Gastrocnemius medialis (tissue), 4 donors: Measurements from ENCODE around the gene FOXP4. TPM values are rescaled to one million over a fixed set of nuclear protein-coding genes. Genes with fewer than 3 reads are reported as not detected.

Source experiments
- ATAC-seq, 2 donors: fragments of 150-250 bp; one replicate each; pipeline ENCODE4 v1.9.1; 2016
- DNase-seq, 2 donors: peaks; one replicate each; pipeline ENCODE4 v3.0.0-alpha.2; 2019
- H3K27ac ChIP-seq, 4 donors: fragments of 200-600 bp; sonication (generic); 1 replicate in 1 of 4; 2 replicates in 3 of 4; pipeline ENCODE4 v1.5.1; 2016 to 2018; ENCODE audit warnings: mild to moderate bottlenecking in 2 of 4, moderate library complexity in 1 of 4
- H3K27me3 ChIP-seq, 3 donors: fragments of 200-600 bp; sonication (generic) in 2 of 3; 1 replicate in 1 of 3; 2 replicates in 2 of 3; pipeline versions ENCODE4 v1.5.1 to v1.6.0; 2016 to 2019; ENCODE audit warnings: mild to moderate bottlenecking in 1 of 3, moderate library complexity in 1 of 3
- H3K36me3 ChIP-seq, 2 donors: fragments of 200-600 bp; sonication (generic) in 1 of 2; one replicate each; pipeline ENCODE4 v1.5.1; 2017 to 2018
- H3K4me1 ChIP-seq, 2 donors: fragments of 200-600 bp; sonication (generic) in 1 of 2; one replicate each; pipeline ENCODE4 v1.5.1; 2016 to 2017; ENCODE audit warnings: mild to moderate bottlenecking in 2 of 2
- H3K4me3 ChIP-seq, 4 donors: fragments of 200-600 bp; sonication (generic) in 3 of 4; 1 replicate in 1 of 4; 2 replicates in 3 of 4; pipeline ENCODE4 v1.5.1; 2016 to 2019; ENCODE audit warnings: mild to moderate bottlenecking in 2 of 4
- H3K9me3 ChIP-seq, 3 donors: fragments of 200-600 bp; sonication (generic) in 2 of 3; 1 replicate in 1 of 3; 2 replicates in 2 of 3; pipeline ENCODE4 v1.5.1; 2016 to 2019
- CTCF ChIP-seq, 5 experiments: fragments of 450-650 bp in 3 of 5; fragments of 200-600 bp in 2 of 5; sonication (generic) in 2 of 5; IDR thresholded peaks in 4 of 5; conservative IDR thresholded peaks in 1 of 5; 1 replicate in 4 of 5; 2 replicates in 1 of 5; pipeline ENCODE4 v1.5.1; 2016 to 2019; ENCODE audit warnings: antibody characterized with exemption in 5 of 5, mild to moderate bottlenecking in 3 of 5, moderate library complexity in 3 of 5
- POLR2A ChIP-seq, 2 donors: fragments of 450-650 bp; IDR thresholded peaks; one replicate each; pipeline ENCODE4 v1.6.1; 2017; ENCODE audit warnings: antibody characterized with exemption in 2 of 2, mild to moderate bottlenecking in 2 of 2, moderate library complexity in 2 of 2
- in situ Hi-C, 4 donors: fragments of 200-750 bp; cut with MboI; loops; one replicate each; pipeline versions ENCODE4 v1.15.0 to v1.8.0; 2017; ENCODE audit warnings: low sequenced_read_pairs in 4 of 4
- intact Hi-C: fragments of 100-400 bp; cut with DNase I; formaldehyde crosslinking; loops from one replicate; pipeline ENCODE4 v1.15.1; 2023; ENCODE audit warnings: low total_unique reads
- total RNA-seq, 4 donors: library from RNA; depleted of rRNA; stranded (reverse); fragments of >200 nt; gene quantifications; one replicate each; pipeline versions ENCODE4 v1.1.0 to v1.2.3, GENCODE V29; 2016

The FOXP4 gene
- total RNA-seq, 4 donors from 2014 or later: 3.4 to 11.4 (median 6.5) TPM

- intact Hi-C loops: no loop called here
- TF ChIP-seq CTCF (IDR thresholded peaks at IDR 0.05 in 4 of 5, conservative IDR thresholded peaks at IDR 0.05 in 1 of 5) (no peak), POLR2A (IDR thresholded peaks at IDR 0.05) (no peak)
- Histone ChIP-seq H3K4me3 (peak overlapping the region; percentile 45 to 58 (median 46)), H3K27ac (no peak overlapping the region), H3K4me1 (peaks cover 6 to 19% of the 10 kb centered on the region in 2 donors), H3K9me3 (no peaks in the 10 kb centered on the region), H3K36me3 (no peaks in the 10 kb centered on the region), H3K27me3 (peaks cover 30 to 47% (median 36%) of the 10 kb centered on the region in 3 donors)
- DNase-seq: no peak
- no peak for ATAC-seq
- in situ Hi-C loops: no loop called here
These were observed 91.2 kb downstream of the FOXP4 start for GRCh38 chr6:41637194-41638001.

- Histone ChIP-seq H3K9me3 (no peaks in the 10 kb centered on the region), H3K27ac (no peak within 1 kb of the TSS), H3K36me3 (no peaks in the 10 kb centered on the region), H3K27me3 (peaks cover 30 to 47% (median 36%) of the 10 kb centered on the region in 3 donors), H3K4me3 (peak within 1 kb of the TSS; percentile 45 to 58 (median 46)), H3K4me1 (peaks cover 6 to 19% of the 10 kb centered on the region in 2 donors)
- intact Hi-C loops: no loop called here
- no peak for ATAC-seq
- no peak for DNase-seq
- TF ChIP-seq POLR2A (IDR thresholded peaks at IDR 0.05) (no peak), CTCF (IDR thresholded peaks at IDR 0.05 in 4 of 5, conservative IDR thresholded peaks at IDR 0.05 in 1 of 5) (no peak)
- in situ Hi-C loops: no loop called here
These were observed 92.1 kb downstream of the FOXP4 start, which contains the start of gene MDFI for GRCh38 chr6:41638002-41638934. Gene MDFI (plus strand): TSS chr6:41638468. CDS start chr6:41638750, 282 bp downstream.

- ATAC-seq (no peak), DNase-seq (no peak)
- Histone ChIP-seq H3K4me3 (peak overlapping the region; percentile 45 to 58 (median 46)), H3K9me3 (no peaks in the 10 kb centered on the region), H3K27ac (no peak overlapping the region), H3K36me3 (no peaks in the 10 kb centered on the region), H3K27me3 (peaks cover 30 to 47% (median 36%) of the 10 kb centered on the region in 3 donors), H3K4me1 (peaks cover 6 to 19% of the 10 kb centered on the region in 2 donors)
- intact Hi-C loops (no loop called here), in situ Hi-C loops (no loop called here)
- TF ChIP-seq POLR2A (IDR thresholded peaks at IDR 0.05): no peak
- TF ChIP-seq CTCF (IDR thresholded peaks at IDR 0.05 in 4 of 5, conservative IDR thresholded peaks at IDR 0.05 in 1 of 5): no peak
These were observed 93.0 kb downstream of the FOXP4 start for GRCh38 chr6:41638935-41639808.

DNA sequence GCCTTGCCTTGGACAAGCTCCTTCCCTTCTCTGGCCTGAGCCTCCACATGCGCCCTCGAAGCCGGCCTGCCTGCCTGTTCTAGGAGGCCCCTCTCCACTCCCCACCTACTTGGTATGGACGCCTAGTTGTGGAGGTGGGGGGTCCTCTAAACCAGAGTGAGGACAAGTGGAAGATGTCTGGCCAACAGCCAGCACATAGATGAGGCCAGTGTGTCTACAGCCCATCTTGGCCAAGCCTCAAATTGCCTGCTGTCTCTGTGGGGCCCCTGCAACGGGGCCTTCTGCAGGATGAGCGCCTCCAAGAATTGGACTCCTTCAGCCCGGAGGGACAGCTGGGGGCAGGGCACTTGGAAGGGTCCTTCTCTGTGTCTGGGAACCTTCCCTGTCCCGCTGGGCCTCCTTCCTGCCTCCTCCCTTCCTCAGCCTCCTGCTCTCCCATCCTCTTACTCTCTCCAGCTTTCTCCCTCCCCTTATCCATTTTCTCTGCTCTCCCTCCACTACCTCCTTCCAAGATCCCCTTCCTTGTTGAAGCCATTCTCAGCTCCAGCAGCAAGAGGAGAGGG lies 93.7 kb downstream of the FOXP4 start:
- no peaks in the 10 kb centered on the region for H3K36me3 ChIP-seq
- TF ChIP-seq CTCF (IDR thresholded peaks at IDR 0.05 in 4 of 5, conservative IDR thresholded peaks at IDR 0.05 in 1 of 5): no peak
- no peak for TF ChIP-seq POLR2A (IDR thresholded peaks at IDR 0.05)
- ATAC-seq (no peak), DNase-seq (no peak)
- peaks cover 30 to 47% (median 36%) of the 10 kb centered on the region in 3 donors for H3K27me3 ChIP-seq
- no peaks in the 10 kb centered on the region for H3K9me3 ChIP-seq
- H3K27ac ChIP-seq: no peak overlapping the region
- H3K4me1 ChIP-seq: peaks cover 6 to 19% of the 10 kb centered on the region in 2 donors
- in situ Hi-C loops (no loop called here), intact Hi-C loops (no loop called here)
- H3K4me3 ChIP-seq: no peak overlapping the region
